Subcutaneous adipose tissue (tissue), 4 donors: Measurements from ENCODE around the gene NRROS. TPM values are rescaled to one million over a fixed set of nuclear protein-coding genes. Genes with fewer than 3 reads are reported as not detected.

Experiments used
- total RNA-seq, 4 donors: library from RNA; depleted of rRNA; stranded (reverse); fragments of >200 nt; gene quantifications; one replicate each; pipeline ENCODE4 v1.1.0, GENCODE V29; 2016
- TF ChIP-seq, protein P1 (sequence below): fragments of 450-650 bp; IDR thresholded peaks from one replicate; pipeline ENCODE4 v1.5.1; 2016; ENCODE audit warnings: low read depth, mild to moderate bottlenecking, control low read depth, antibody characterized with exemption, moderate library complexity

NRROS gene
- total RNA-seq, 4 donors from 2014 or later: 7.9 to 22.3 (median 13.4) TPM

GRCh38 chr3:196604548-196604947, 34.9 kb upstream of the NRROS start:
- TF ChIP-seq, protein P1, sequence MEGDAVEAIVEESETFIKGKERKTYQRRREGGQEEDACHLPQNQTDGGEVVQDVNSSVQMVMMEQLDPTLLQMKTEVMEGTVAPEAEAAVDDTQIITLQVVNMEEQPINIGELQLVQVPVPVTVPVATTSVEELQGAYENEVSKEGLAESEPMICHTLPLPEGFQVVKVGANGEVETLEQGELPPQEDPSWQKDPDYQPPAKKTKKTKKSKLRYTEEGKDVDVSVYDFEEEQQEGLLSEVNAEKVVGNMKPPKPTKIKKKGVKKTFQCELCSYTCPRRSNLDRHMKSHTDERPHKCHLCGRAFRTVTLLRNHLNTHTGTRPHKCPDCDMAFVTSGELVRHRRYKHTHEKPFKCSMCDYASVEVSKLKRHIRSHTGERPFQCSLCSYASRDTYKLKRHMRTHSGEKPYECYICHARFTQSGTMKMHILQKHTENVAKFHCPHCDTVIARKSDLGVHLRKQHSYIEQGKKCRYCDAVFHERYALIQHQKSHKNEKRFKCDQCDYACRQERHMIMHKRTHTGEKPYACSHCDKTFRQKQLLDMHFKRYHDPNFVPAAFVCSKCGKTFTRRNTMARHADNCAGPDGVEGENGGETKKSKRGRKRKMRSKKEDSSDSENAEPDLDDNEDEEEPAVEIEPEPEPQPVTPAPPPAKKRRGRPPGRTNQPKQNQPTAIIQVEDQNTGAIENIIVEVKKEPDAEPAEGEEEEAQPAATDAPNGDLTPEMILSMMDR: no peak

GRCh38 chr3:196608693-196609092, 30.8 kb upstream of the NRROS start:
- TF ChIP-seq, protein P1: no peak

GRCh38 chr3:196609343-196609775, 30.1 kb upstream of the NRROS start:
- TF ChIP-seq, protein P1: no peak

DNA sequence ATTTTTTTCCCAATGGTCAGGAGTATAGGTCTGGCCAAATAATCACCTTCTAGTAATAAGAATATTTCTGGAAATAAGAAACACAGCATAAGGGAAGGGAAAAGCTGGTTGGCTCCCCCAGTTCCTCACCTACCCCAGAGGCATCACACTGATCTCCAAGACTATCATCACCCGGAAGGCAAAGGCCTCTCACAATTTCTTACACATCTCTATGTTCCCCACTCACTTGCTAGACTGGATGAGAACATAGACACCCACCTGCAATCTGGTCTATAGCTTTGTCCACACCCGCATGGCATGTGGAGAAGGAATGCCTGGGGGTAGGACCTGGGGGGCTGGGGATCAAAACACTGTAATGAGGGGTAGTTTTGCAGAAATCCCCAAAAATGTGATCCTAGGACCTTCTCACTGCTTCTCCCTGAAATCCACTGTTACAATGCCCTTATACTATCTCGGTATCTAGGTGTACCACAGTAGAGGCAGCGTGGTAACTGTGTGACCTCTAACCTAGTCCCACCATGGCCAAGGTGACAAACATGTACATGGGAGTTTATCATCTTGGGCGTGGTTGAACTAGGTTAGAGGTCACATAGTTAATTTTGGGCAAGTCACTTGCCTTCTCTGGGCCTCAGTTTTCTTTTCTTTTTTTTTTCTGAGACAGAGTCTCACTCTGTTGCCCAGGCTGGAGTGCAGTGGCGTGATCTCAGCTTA, 29.5 kb upstream of the NRROS start:
- TF ChIP-seq, protein P1: no peak

GRCh38 chr3:196611761-196612483, 27.6 kb upstream of the NRROS start:
- TF ChIP-seq, protein P1: no peak

- TF ChIP-seq, protein P1: no peak
These were observed 22.2 kb upstream of the NRROS start for GRCh38 chr3:196617256-196617655.

DNA sequence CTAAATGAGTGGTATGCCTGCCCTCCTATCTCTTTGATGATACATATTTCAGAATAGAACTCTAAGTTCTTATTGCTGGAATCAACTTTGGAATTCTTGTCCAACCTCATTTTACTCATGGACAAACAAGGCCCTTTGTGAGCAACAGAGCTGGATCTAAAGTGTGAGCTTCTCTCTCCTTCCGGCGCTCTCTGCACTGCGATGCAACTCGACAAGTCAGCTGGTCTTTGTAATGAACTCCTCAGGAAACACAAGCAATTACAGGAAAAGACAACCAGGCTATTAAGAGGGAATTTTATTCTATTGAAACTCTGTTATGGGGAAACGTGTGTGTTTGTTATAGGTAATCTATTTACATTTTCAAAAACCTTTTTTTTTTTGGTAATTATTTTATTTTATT, 20.3 kb upstream of the NRROS start:
- TF ChIP-seq, protein P1: no peak
